K562 (cell line): ENCODE measurements around the gene ACER2.

Source experiments
- ADNP ChIP-seq: fragments of 200-800 bp; sonication (Bioruptor generic); IDR thresholded peaks from 2 replicates; pipeline ENCODE4 v1.6.1; 2016; ENCODE audit warnings: missing genetic modification characterization, missing compliant biosample characterization
- CREB3 ChIP-seq: fragments of 450-650 bp; conservative IDR thresholded peaks from 2 replicates; pipeline ENCODE4 v1.6.1; 2016; ENCODE audit warnings: missing genetic modification characterization, low read depth, mild to moderate bottlenecking, missing compliant biosample characterization, moderate library complexity
- EZH2 ChIP-seq: IDR thresholded peaks from 2 replicates; pipeline ENCODE4 v1.6.1; 2012; ENCODE audit warnings: low read depth, mild to moderate bottlenecking, inconsistent platforms, low read length, borderline replicate concordance
- GTF2F1 ChIP-seq: IDR thresholded peaks from 2 replicates; pipeline ENCODE4 v1.6.1; 2011; ENCODE audit warnings: low read depth, low read length, improper control_type of control experiment
- NONO ChIP-seq, 2 experiments: fragments of 200-400 bp in 1 of 2; fragments of 450-650 bp in 1 of 2; formaldehyde crosslinking in 1 of 2; IDR thresholded peaks; 2 replicates each; pipeline ENCODE4 v1.6.1; 2017; ENCODE audit warnings: low read depth in 2 of 2, mild to moderate bottlenecking in 2 of 2, moderate library complexity in 2 of 2, low read length in 1 of 2
- POLR2A ChIP-seq: fragments of 450-650 bp; conservative IDR thresholded peaks from 2 replicates; pipeline ENCODE4 v1.6.1; 2016
- RCOR1 ChIP-seq, 2 experiments: IDR thresholded peaks; 2 replicates each; pipeline ENCODE4 v1.6.1; 2012; ENCODE audit warnings: low read depth in 2 of 2, low read length in 2 of 2, borderline replicate concordance in 1 of 2, improper control_type of control experiment in 1 of 2
- SIN3A ChIP-seq, 2 experiments: fragments of 150-350 bp in 1 of 2; IDR thresholded peaks; 2 replicates each; pipeline ENCODE4 v1.6.1; 2011 to 2016; ENCODE audit warnings: borderline replicate concordance in 2 of 2, low read depth in 2 of 2, low read length in 2 of 2, mild to moderate bottlenecking in 2 of 2, moderate library complexity in 2 of 2; ENCODE audit not compliant: control insufficient read depth in 1 of 2
- TBL1XR1 ChIP-seq, 2 experiments: IDR thresholded peaks; 2 replicates each; pipeline ENCODE4 v1.6.1; 2012; ENCODE audit warnings: improper control_type of control experiment in 2 of 2, low read length in 2 of 2, mild to moderate bottlenecking in 1 of 2
- TCF3 ChIP-seq: sonication (generic); formaldehyde crosslinking; IDR thresholded peaks from 2 replicates; pipeline ENCODE4 v1.4.0; 2020; ENCODE audit warnings: mild to moderate bottlenecking, missing genetic modification reagents
- ZBTB33 ChIP-seq: sonication (generic); formaldehyde crosslinking; IDR thresholded peaks from 2 replicates; pipeline ENCODE4 v1.8.1; 2023; ENCODE audit warnings: mild to moderate bottlenecking, missing genetic modification reagents
- ZNF740 ChIP-seq, 3 experiments: fragments of 200-800 bp in 1 of 3; sonication (Bioruptor generic) in 1 of 3; sonication (generic) in 1 of 3; formaldehyde crosslinking in 1 of 3; IDR thresholded peaks; 2 replicates each; pipeline versions ENCODE4 v1.6.1 to v1.8.0; 2016 to 2022; ENCODE audit warnings: mild to moderate bottlenecking in 2 of 3, missing compliant biosample characterization in 2 of 3, missing genetic modification characterization in 2 of 3, missing genetic modification reagents in 1 of 3

- TF ChIP-seq POLR2A (no peak), NONO (IDR thresholded peaks at IDR 0.05; ENCODE audit: low read depth in 2 of 2, low read length in 1 of 2) (no peak), SIN3A (IDR thresholded peaks at IDR 0.05; ENCODE audit: borderline replicate concordance in 2 of 2, control insufficient read depth in 1 of 2, low read depth in 2 of 2, low read length in 2 of 2) (no peak), ADNP (tag) (no peak), ZNF740 (CRISPR knock-in tag; IDR thresholded peaks at IDR 0.05) (no peak), ZNF740 (tag; IDR thresholded peaks at IDR 0.05) (no peak), CREB3 (tag) (no peak), GTF2F1 (no peak), TCF3 (CRISPR knock-in tag) (no peak), TBL1XR1 (IDR thresholded peaks at IDR 0.05; ENCODE audit: low read length in 2 of 2) (no peak), ZBTB33 (no peak), EZH2 (no peak), RCOR1 (IDR thresholded peaks at IDR 0.05; ENCODE audit: borderline replicate concordance in 1 of 2, low read depth in 2 of 2, low read length in 2 of 2) (no peak)
Observed at GRCh38 chr9:19420877-19421276, 12.1 kb downstream of the ACER2 start.
